ENCODE measurements around the gene NEDD4L.

DNA sequence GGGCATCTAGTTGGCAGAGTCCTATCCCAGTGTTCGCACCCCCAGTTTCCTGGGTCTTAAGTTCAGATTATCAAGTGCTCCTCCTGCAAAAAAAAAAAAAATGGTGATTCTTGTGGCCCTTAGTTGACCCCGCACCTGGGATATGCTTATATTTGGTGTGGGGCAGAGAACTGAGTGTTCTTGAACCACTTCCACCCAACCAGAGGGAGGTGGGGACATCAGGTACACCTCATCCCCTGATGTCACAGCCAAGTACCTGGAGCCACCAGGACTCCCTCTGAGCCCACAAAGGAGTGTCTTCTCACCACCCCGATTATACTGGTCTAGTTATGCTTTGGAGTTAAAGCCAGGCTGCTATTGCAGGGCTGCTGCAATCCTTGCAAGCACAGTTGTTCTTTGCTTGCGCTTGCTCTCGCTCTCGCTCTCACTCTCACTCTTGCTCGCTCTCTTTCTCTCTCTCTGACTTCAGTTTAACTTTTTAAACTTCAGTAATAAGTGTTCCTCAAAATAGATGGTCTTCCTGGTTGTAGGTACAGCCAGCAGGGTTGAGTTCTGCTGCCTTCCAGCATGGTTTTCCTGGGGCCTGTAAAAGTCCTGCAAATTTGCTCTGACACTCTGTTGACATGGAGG lies 265.7 kb downstream of the NEDD4L start:
- TF ChIP-seq POLR2AphosphoS5 (IDR thresholded peaks at IDR 0.05) (no peak), CTCF (IDR thresholded peaks at IDR 0.05) (no peak)

All from sigmoid colon (tissue), 4 donors.